Peyer's patch (tissue), 4 donors: Measurements from ENCODE around the gene CMTR1.

Experiments
- POLR2A ChIP-seq, 2 donors: fragments of 450-650 bp; IDR thresholded peaks; one replicate each; pipeline ENCODE4 v1.5.1; 2017; ENCODE audit warnings: antibody characterized with exemption in 2 of 2, mild to moderate bottlenecking in 2 of 2, moderate library complexity in 2 of 2
- TF ChIP-seq, protein P1 (sequence below), 6 experiments: fragments of 450-650 bp in 4 of 6; fragments of 200-600 bp in 2 of 6; sonication (generic) in 1 of 6; IDR thresholded peaks; one replicate each; pipeline ENCODE4 v1.5.1; 2017 to 2019; ENCODE audit warnings: antibody characterized with exemption in 6 of 6, mild to moderate bottlenecking in 3 of 6, moderate library complexity in 1 of 6

DNA sequence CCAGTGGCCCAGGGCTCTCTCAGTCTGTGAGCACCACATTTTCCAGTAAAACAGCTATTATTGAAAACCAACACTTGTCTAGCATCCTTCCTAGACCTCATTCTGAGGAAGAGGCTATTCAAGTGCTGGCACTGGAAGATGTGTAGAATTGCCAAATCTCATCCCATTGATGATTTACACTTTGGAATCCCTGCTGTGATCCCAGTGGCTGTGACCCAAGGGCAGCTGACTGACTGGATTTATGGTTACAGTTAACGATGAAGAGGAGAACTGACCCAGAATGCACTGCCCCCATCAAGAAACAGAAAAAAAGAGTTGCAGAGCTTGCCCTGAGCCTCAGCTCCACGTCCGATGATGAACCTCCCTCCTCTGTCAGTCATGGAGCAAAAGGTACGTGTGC is 2.4 kb downstream of the CMTR1 start:
- TF ChIP-seq, protein P1, sequence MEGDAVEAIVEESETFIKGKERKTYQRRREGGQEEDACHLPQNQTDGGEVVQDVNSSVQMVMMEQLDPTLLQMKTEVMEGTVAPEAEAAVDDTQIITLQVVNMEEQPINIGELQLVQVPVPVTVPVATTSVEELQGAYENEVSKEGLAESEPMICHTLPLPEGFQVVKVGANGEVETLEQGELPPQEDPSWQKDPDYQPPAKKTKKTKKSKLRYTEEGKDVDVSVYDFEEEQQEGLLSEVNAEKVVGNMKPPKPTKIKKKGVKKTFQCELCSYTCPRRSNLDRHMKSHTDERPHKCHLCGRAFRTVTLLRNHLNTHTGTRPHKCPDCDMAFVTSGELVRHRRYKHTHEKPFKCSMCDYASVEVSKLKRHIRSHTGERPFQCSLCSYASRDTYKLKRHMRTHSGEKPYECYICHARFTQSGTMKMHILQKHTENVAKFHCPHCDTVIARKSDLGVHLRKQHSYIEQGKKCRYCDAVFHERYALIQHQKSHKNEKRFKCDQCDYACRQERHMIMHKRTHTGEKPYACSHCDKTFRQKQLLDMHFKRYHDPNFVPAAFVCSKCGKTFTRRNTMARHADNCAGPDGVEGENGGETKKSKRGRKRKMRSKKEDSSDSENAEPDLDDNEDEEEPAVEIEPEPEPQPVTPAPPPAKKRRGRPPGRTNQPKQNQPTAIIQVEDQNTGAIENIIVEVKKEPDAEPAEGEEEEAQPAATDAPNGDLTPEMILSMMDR (IDR thresholded peaks at IDR 0.05), result no peak
- no peak for TF ChIP-seq POLR2A (IDR thresholded peaks at IDR 0.05)
